Measurements from ENCODE around the gene CD9. TPM values are rescaled to one million over a fixed set of nuclear protein-coding genes. Genes with fewer than 3 reads are reported as not detected.

The CD9 gene
- total and polyA plus RNA-seq, 2 experiments from 2014 or later = 14.7 to 15.8 TPM

- TF ChIP-seq CTCF (IDR thresholded peaks at IDR 0.05; ENCODE audit: low read depth, low read length) = no peak
- Histone ChIP-seq H3K36me3 (no peaks in the 10 kb centered on the region), H3K4me3 (no peak overlapping the region), H3K9me3 (ENCODE audit: low read depth) (no peaks in the 10 kb centered on the region), H3K27me3 (no peaks in the 10 kb centered on the region), H3K27ac (no peak overlapping the region), H3K4me1 (ENCODE audit: low read depth) (peaks cover 4% of the 10 kb centered on the region)
- DNase-seq (ENCODE audit: low read depth in 1 of 2, low spot score in 1 of 2) = no peak
Measured at GRCh38 chr12:6218347-6218925, 18.2 kb downstream of the CD9 start.

- peaks cover 4% of the 10 kb centered on the region for H3K4me1 ChIP-seq (ENCODE audit: low read depth)
- no peaks in the 10 kb centered on the region for H3K36me3 ChIP-seq
- no peak overlapping the region for H3K4me3 ChIP-seq
- H3K27ac ChIP-seq = no peak overlapping the region
- no peak for TF ChIP-seq CTCF (IDR thresholded peaks at IDR 0.05; ENCODE audit: low read depth, low read length)
- no peak for DNase-seq (ENCODE audit: low read depth in 1 of 2, low spot score in 1 of 2)
- no peaks in the 10 kb centered on the region for H3K9me3 ChIP-seq (ENCODE audit: low read depth)
- H3K27me3 ChIP-seq = no peaks in the 10 kb centered on the region
Measured at GRCh38 chr12:6219980-6220379, 19.8 kb downstream of the CD9 start.

GRCh38 chr12:6221146-6221545 lies 20.9 kb downstream of the CD9 start:
- no peak overlapping the region for H3K4me3 ChIP-seq
- H3K4me1 ChIP-seq (ENCODE audit: low read depth) = peaks cover 2% of the 10 kb centered on the region
- no peaks in the 10 kb centered on the region for H3K9me3 ChIP-seq (ENCODE audit: low read depth)
- no peaks in the 10 kb centered on the region for H3K36me3 ChIP-seq
- H3K27me3 ChIP-seq = no peaks in the 10 kb centered on the region
- H3K27ac ChIP-seq = no peak overlapping the region
- DNase-seq (ENCODE audit: low read depth in 1 of 2, low spot score in 1 of 2) = no peak
- no peak for TF ChIP-seq CTCF (IDR thresholded peaks at IDR 0.05; ENCODE audit: low read depth, low read length)

GRCh38 chr12:6222078-6222654 lies 22.0 kb downstream of the CD9 start:
- H3K4me3 ChIP-seq = no peak overlapping the region
- no peaks in the 10 kb centered on the region for H3K9me3 ChIP-seq (ENCODE audit: low read depth)
- no peaks in the 10 kb centered on the region for H3K36me3 ChIP-seq
- no peak for TF ChIP-seq CTCF (IDR thresholded peaks at IDR 0.05; ENCODE audit: low read depth, low read length)
- H3K4me1 ChIP-seq (ENCODE audit: low read depth) = peaks cover 11% of the 10 kb centered on the region
- H3K27me3 ChIP-seq = no peaks in the 10 kb centered on the region
- no peak overlapping the region for H3K27ac ChIP-seq
- no peak for DNase-seq (ENCODE audit: low read depth in 1 of 2, low spot score in 1 of 2)

- peaks cover 11% of the 10 kb centered on the region for H3K4me1 ChIP-seq (ENCODE audit: low read depth)
- DNase-seq (ENCODE audit: low read depth in 1 of 2, low spot score in 1 of 2) = no peak
- H3K9me3 ChIP-seq (ENCODE audit: low read depth) = no peaks in the 10 kb centered on the region
- no peak overlapping the region for H3K4me3 ChIP-seq
- TF ChIP-seq CTCF (IDR thresholded peaks at IDR 0.05; ENCODE audit: low read depth, low read length) = no peak
- no peaks in the 10 kb centered on the region for H3K27me3 ChIP-seq
- no peak overlapping the region for H3K27ac ChIP-seq
- no peaks in the 10 kb centered on the region for H3K36me3 ChIP-seq
Measured at GRCh38 chr12:6223545-6223944, 23.3 kb downstream of the CD9 start.

All from cardiac muscle cell (in vitro differentiated cells and primary cell).